ENCODE measurements around the gene TNFAIP8L1.

The TNFAIP8L1 gene

DNA sequence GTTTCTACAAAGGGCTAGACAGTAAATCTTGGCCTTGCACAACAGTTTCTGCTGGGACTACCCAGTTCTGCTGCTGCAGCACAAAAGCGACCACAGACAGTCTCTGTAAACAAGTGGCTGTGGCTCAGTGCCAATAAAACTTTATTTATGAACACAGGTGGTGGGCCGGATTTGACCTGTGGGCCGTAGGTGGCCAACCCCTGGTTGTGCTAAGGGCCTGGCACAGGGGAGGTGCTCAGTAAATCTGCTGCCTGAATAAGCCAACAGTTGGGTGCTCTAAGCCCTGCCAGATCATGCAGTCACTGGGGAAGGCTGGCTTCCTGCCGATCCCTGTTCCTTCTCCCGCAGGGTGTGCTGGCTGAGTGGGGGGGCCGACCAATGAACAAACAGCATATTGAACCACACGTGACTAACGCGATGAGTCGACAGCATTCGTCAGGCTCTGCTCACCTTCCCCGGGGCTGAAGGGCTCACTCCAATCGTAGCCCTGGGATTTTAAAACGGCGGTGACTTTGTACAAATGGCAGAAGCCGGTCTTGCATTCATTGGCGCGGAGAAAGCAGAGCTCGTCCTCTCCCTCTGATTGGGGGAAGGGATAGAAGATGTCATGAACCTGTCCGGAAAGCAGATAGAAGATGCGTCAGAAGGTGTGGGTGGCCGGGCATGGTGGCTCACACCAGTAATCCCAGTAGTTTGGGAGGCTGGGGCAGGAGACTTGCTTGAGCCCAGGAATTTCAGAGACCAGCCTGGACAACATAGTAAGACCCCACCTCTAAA, 55.1 kb downstream of the TNFAIP8L1 start:
- Mint-ChIP-seq H3K4me1 (no peaks in the 10 kb centered on the region), H3K4me3 (no peak overlapping the region), H3K36me3 (peaks cover 96% of the 10 kb centered on the region), H3K27ac (peak overlapping the region; percentile 69), H3K9me3 (no peaks in the 10 kb centered on the region)
- DNase-seq (ENCODE audit: low spot score in 2 of 2), result no peak
- ATAC-seq, result no peak

DNA sequence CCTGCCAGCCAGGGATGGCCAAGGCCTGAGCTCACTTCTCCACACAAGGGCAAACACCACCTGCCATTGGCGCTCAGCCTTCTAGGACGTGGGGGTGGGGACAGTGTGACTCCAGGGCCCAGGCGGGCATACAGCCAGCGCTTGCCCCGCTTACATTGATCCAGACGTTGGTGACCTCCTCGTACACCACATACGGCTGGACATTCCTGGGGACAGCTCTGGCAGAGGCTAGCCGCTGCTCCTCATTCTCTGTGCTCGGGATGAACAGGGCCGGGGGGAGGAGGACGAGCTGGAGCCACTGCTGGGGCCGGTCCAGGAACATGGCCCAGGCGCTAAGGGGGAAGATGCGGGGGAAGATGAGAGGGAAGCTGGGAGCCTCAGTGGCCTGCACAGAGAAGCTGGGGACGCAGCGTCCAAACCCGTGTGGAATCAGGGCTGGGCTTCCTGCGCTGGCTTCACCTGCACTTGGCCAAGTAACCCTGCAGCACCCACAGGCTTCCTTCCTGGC, 56.0 kb downstream of the TNFAIP8L1 start:
- peaks cover 98% of the 10 kb centered on the region for H3K36me3 Mint-ChIP-seq
- no peaks in the 10 kb centered on the region for H3K4me1 Mint-ChIP-seq
- H3K9me3 Mint-ChIP-seq, result no peaks in the 10 kb centered on the region
- H3K4me3 Mint-ChIP-seq, result no peak overlapping the region
- H3K27ac Mint-ChIP-seq, result no peak overlapping the region
- ATAC-seq (no peak), DNase-seq (ENCODE audit: low spot score in 2 of 2) (no peak)

DNA sequence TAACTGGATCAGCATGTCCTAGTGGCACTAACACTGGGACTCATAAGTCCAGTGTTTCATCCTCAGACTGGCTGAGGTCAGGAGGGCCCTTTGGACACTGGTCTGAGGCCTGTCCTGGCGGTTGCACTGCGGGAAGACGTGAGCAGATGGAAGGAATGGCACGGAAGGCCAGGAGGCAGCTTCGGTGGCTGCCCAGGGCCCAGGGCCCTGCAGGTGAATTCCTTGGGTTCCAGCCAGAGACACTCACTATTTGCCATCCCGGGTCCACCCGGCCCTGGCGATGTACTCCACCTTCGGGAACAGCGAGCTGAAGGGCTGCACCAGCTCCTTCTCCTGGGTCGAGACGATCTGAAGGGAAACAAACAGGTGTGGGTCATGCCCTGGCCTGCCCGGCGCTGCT, 58.0 kb downstream of the TNFAIP8L1 start:
- H3K4me3 Mint-ChIP-seq, result no peak overlapping the region
- no peaks in the 10 kb centered on the region for H3K9me3 Mint-ChIP-seq
- DNase-seq (ENCODE audit: low spot score in 2 of 2), result no peak
- H3K4me1 Mint-ChIP-seq, result no peaks in the 10 kb centered on the region
- H3K36me3 Mint-ChIP-seq, result peaks cover 98% of the 10 kb centered on the region
- no peak for ATAC-seq
- no peak overlapping the region for H3K27ac Mint-ChIP-seq

GRCh38 chr19:4699826-4700692, 60.7 kb downstream of the TNFAIP8L1 start:
- no peak for ATAC-seq
- Mint-ChIP-seq H3K27ac (no peak overlapping the region), H3K4me1 (no peaks in the 10 kb centered on the region), H3K9me3 (no peaks in the 10 kb centered on the region), H3K36me3 (peaks cover 97% of the 10 kb centered on the region), H3K4me3 (no peak overlapping the region)
- no peak for DNase-seq (ENCODE audit: low spot score in 2 of 2)

GRCh38 chr19:4700693-4700970, 61.3 kb downstream of the TNFAIP8L1 start:
- H3K9me3 Mint-ChIP-seq, result no peaks in the 10 kb centered on the region
- no peak overlapping the region for H3K27ac Mint-ChIP-seq
- no peaks in the 10 kb centered on the region for H3K4me1 Mint-ChIP-seq
- DNase-seq (ENCODE audit: low spot score in 2 of 2) (no peak), ATAC-seq (no peak)
- H3K36me3 Mint-ChIP-seq, result peaks cover 97% of the 10 kb centered on the region
- no peak overlapping the region for H3K4me3 Mint-ChIP-seq

DNA sequence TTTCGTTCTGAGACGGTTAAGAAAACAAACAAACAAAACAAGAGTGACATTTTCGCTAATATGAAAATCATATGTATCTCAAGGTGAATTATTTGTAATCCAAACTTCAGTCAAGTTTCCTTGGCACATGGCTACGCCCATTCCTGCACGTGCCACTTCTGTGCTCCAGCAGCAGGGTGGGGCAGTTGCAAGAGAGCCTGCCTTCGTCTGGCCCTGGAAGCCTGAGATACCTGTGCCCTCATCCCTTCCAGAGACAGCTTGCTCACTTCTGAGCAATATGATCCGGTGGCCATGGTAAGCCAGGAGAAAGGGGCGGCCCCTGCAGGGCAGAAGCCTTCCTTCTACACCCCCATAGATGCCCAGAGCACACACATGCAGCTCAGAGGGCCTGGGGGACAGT, 62.2 kb downstream of the TNFAIP8L1 start:
- no peak overlapping the region for H3K27ac Mint-ChIP-seq
- H3K36me3 Mint-ChIP-seq, result peaks cover 95% of the 10 kb centered on the region
- no peaks in the 10 kb centered on the region for H3K9me3 Mint-ChIP-seq
- no peak overlapping the region for H3K4me3 Mint-ChIP-seq
- no peak for DNase-seq (ENCODE audit: low spot score in 2 of 2)
- H3K4me1 Mint-ChIP-seq, result no peaks in the 10 kb centered on the region
- ATAC-seq, result no peak

- no peaks in the 10 kb centered on the region for H3K9me3 Mint-ChIP-seq
- H3K4me1 Mint-ChIP-seq, result no peaks in the 10 kb centered on the region
- ATAC-seq (no peak), DNase-seq (ENCODE audit: low spot score in 2 of 2) (no peak)
- H3K27ac Mint-ChIP-seq, result peak overlapping the region; percentile 56
- peaks cover 85% of the 10 kb centered on the region for H3K36me3 Mint-ChIP-seq
- no peak overlapping the region for H3K4me3 Mint-ChIP-seq
Measured at GRCh38 chr19:4702764-4703163, 63.4 kb downstream of the TNFAIP8L1 start.

GRCh38 chr19:4703671-4704316, 64.5 kb downstream of the TNFAIP8L1 start:
- peaks cover 87% of the 10 kb centered on the region for H3K36me3 Mint-ChIP-seq
- H3K4me1 Mint-ChIP-seq, result peaks cover 9% of the 10 kb centered on the region
- ATAC-seq, result no peak
- no peaks in the 10 kb centered on the region for H3K9me3 Mint-ChIP-seq
- no peak for DNase-seq (ENCODE audit: low spot score in 2 of 2)
- no peak overlapping the region for H3K4me3 Mint-ChIP-seq
- H3K27ac Mint-ChIP-seq, result no peak overlapping the region

DNA sequence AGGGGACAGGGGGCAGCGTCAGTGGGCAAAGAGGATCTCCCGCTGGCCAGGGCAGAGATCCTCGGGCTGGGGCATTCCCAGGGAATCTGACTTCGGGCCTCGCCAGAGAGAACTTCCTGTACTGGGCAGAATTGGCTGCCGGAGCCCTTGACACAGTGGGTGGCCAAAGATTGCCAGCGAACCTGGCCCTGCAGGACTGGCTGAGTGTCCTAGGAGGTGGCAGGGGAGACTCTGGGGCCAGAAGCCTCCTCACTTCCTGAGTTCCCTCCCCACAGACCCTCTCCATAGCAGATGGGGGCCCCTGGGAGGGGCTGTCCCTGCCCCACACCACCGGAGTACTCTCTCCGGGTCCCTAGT, 65.0 kb downstream of the TNFAIP8L1 start:
- peaks cover 87% of the 10 kb centered on the region for H3K36me3 Mint-ChIP-seq
- no peaks in the 10 kb centered on the region for H3K9me3 Mint-ChIP-seq
- H3K4me3 Mint-ChIP-seq, result no peak overlapping the region
- H3K4me1 Mint-ChIP-seq, result peaks cover 13% of the 10 kb centered on the region
- no peak for ATAC-seq
- H3K27ac Mint-ChIP-seq, result no peak overlapping the region
- no peak for DNase-seq (ENCODE audit: low spot score in 2 of 2)
